K562 (cell line): Measurements from ENCODE around the gene DUSP19. TPM values are rescaled to one million over a fixed set of nuclear protein-coding genes. Genes with fewer than 3 reads are reported as not detected.

Source experiments
- ATAC-seq: fragments of 200-7000 bp; cut with Tn5 transposase; 3 replicates; pipeline ENCODE4 v1.9.1; 2020; ENCODE audit warnings: moderate library complexity
- BruUV-seq: library from RNA; stranded (reverse); fragments of 400-500 nt; replicated peaks from 2 replicates; lab custom pipeline; 2021; lab: Mats Ljungman, UMichigan
- CTCF ChIA-PET: fragments of 300-600 bp; formaldehyde crosslinking; extraction: SDS; loops from one replicate; lab custom pipeline; 2021; ENCODE audit warnings: low intra/inter-chr PET ratio; lab: Yijun Ruan, JAX
- POLR2A ChIA-PET: fragments of 300-600, 350-650 bp; sonication (Branson Sonifier 250); formaldehyde crosslinking; extraction: SDS; loops from one replicate; lab custom pipeline; 2021; ENCODE audit warnings: antibody characterized with exemption, inconsistent platforms; lab: Yijun Ruan, JAX
- DNase-seq, 4 experiments: peaks; one replicate each; pipeline versions ENCODE4 v3.0.0 to v3.0.0-alpha.2; 2011 to 2018; ENCODE audit warnings: low spot score in 3 of 4, mixed read lengths in 3 of 4; ENCODE audit errors: extremely low read depth in 1 of 4
- FAIRE-seq: peaks from 2 replicates; lab custom pipeline; 2011; peaks lifted over from hg19 to GRCh38; lab: Jason Lieb, UNC
- H2AFZ ChIP-seq: 2 replicates; pipeline ENCODE4 v1.6.0; 2011; ENCODE audit warnings: low read depth, low read length, control low read depth, inconsistent platforms
- H3K27ac ChIP-seq: fragments of 200-600 bp; 3 replicates; pipeline ENCODE4 v1.8.0; 2011; ENCODE audit warnings: low read depth, mild to moderate bottlenecking, control low read depth, inconsistent platforms, low read length, moderate library complexity, mixed read lengths; ENCODE audit errors: extremely low read depth
- H3K27me3 ChIP-seq, 2 experiments: fragments of 300-600 bp in 1 of 2; 2 replicates in 1 of 2; 3 replicates in 1 of 2; pipeline versions ENCODE4 v1.6.0 to v1.8.0; 2011; ENCODE audit warnings: inconsistent platforms in 2 of 2, low read length in 2 of 2, mild to moderate bottlenecking in 1 of 2, mixed read lengths in 1 of 2, moderate library complexity in 1 of 2; ENCODE audit not compliant: control insufficient read depth in 2 of 2, insufficient read depth in 2 of 2
- H3K36me3 ChIP-seq: fragments of 300-600 bp; 3 replicates; pipeline ENCODE4 v1.8.0; 2011; ENCODE audit warnings: mild to moderate bottlenecking, low read length, inconsistent platforms; ENCODE audit not compliant: control insufficient read depth, insufficient read depth
- H3K4me1 ChIP-seq, 2 experiments: fragments of 200-600 bp in 1 of 2; replicated peaks in 1 of 2; 2 replicates in 1 of 2; 3 replicates in 1 of 2; pipeline versions ENCODE4 v1.5.1 to v1.8.0; 2011; ENCODE audit warnings: inconsistent platforms in 2 of 2, low read length in 2 of 2, mild to moderate bottlenecking in 1 of 2, mixed read lengths in 1 of 2, moderate library complexity in 1 of 2; ENCODE audit not compliant: control insufficient read depth in 2 of 2, insufficient read depth in 2 of 2
- H3K4me2 ChIP-seq: 2 replicates; pipeline ENCODE4 v1.6.1; 2011; ENCODE audit warnings: low read length, control low read depth, inconsistent platforms, mixed read lengths; ENCODE audit not compliant: insufficient read depth
- H3K4me3 ChIP-seq: fragments of 200-600 bp; sonication (generic), shearing (Covaris generic); 2 replicates; pipeline ENCODE4 v1.5.1; 2016; ENCODE audit warnings: control low read depth, inconsistent platforms
- H3K79me2 ChIP-seq: fragments of 200-600 bp; 3 replicates; pipeline ENCODE4 v1.8.0; 2011; ENCODE audit warnings: low read length, inconsistent platforms; ENCODE audit not compliant: control insufficient read depth, insufficient read depth
- H3K9ac ChIP-seq, 2 experiments: 2 replicates each; pipeline versions ENCODE4 v1.6.0 to v1.6.1; 2011; ENCODE audit warnings: low read depth in 2 of 2, low read length in 2 of 2, control low read depth in 1 of 2, inconsistent platforms in 1 of 2, mild to moderate bottlenecking in 1 of 2, mixed read lengths in 1 of 2; ENCODE audit not compliant: insufficient read depth in 1 of 2
- H3K9me1 ChIP-seq: one replicate; pipeline ENCODE4 v1.6.0; 2011; ENCODE audit warnings: inconsistent platforms, mild to moderate bottlenecking, low read length, moderate library complexity; ENCODE audit not compliant: control insufficient read depth, insufficient read depth
- H3K9me3 ChIP-seq: replicated peaks from 2 replicates; pipeline ENCODE4 v1.5.1; 2011; ENCODE audit warnings: low read depth, low read length, inconsistent platforms; ENCODE audit not compliant: control insufficient read depth, insufficient read depth
- H4K20me1 ChIP-seq: replicated peaks from 2 replicates; pipeline ENCODE4 v1.6.1; 2011; ENCODE audit warnings: low read length, inconsistent platforms, mixed read lengths; ENCODE audit not compliant: control insufficient read depth, insufficient read depth
- CEBPZ ChIP-seq: fragments of 150-350 bp; IDR thresholded peaks from 2 replicates; pipeline ENCODE4 v1.6.1; 2014; ENCODE audit warnings: low read depth, mild to moderate bottlenecking, low read length, borderline replicate concordance
- HES1 ChIP-seq: fragments of 450-650 bp; IDR thresholded peaks from 2 replicates; pipeline ENCODE4 v1.6.1; 2016; ENCODE audit warnings: low read depth, mild to moderate bottlenecking, moderate library complexity
- HMGN3 ChIP-seq: IDR thresholded peaks from 2 replicates; pipeline ENCODE4 v1.6.1; 2011; ENCODE audit warnings: borderline replicate concordance, low read depth, mild to moderate bottlenecking, mixed read lengths, low read length; ENCODE audit not compliant: insufficient read length; ENCODE audit errors: extremely low read depth
- PATZ1 ChIP-seq: fragments of 250-450 bp; sonication (Bioruptor Pico); IDR thresholded peaks from 2 replicates; pipeline ENCODE4 v1.5.0; 2020; ENCODE audit warnings: mild to moderate bottlenecking, borderline replicate concordance
- RERE ChIP-seq: sonication (generic); formaldehyde crosslinking; IDR thresholded peaks from 2 replicates; pipeline ENCODE4 v1.8.0; 2023; ENCODE audit warnings: missing genetic modification reagents, mild to moderate bottlenecking, borderline replicate concordance
- TRIM24 ChIP-seq, 2 experiments: fragments of 450-650 bp; IDR thresholded peaks; 2 replicates each; pipeline ENCODE4 v1.6.1; 2016
- ZNF12 ChIP-seq: sonication (generic); formaldehyde crosslinking; IDR thresholded peaks from 2 replicates; pipeline ENCODE4 v1.4.0; 2020; ENCODE audit warnings: mild to moderate bottlenecking, missing genetic modification reagents
- whole genome bisulfite sequencing: fragments of 100-300 bp; shearing (Covaris generic); methylation state at CpG from one replicate; pipeline ENCODE4 v1.1.6; 2016; ENCODE audit warnings: low coverage, mixed read lengths; ENCODE audit not compliant: insufficient coverage; ENCODE audit errors: missing lambda C conversion rate; 5-methylcytosine and 5-hydroxymethylcytosine counted together
- in situ Hi-C: fragments of 300-500 bp; cut with MboI; formaldehyde crosslinking; loops from 4 replicates; pipeline ENCODE4 v1.15.0; 2018; ENCODE audit warnings: inconsistent platforms, mixed read lengths
- intact Hi-C: fragments of 100-400 bp; cut with micrococcal nuclease; formaldehyde crosslinking; loops from 2 replicates; pipeline ENCODE4 v1.14.2; 2022
- polyA plus RNA-seq, 8 experiments: library from polyadenylated mRNA; depleted of rRNA in 4 of 8; stranded (reverse) in 5 of 8; unstranded in 3 of 8; fragments of >200 nt; fragmentation: Nextera tagmentation in 2 of 8; fragmentation: Illumina TruSeq in 1 of 8; extraction: Ambion mirVana in 2 of 8; extraction: Trizol in 1 of 8; gene quantifications; 2 replicates each; pipeline versions ENCODE4 v1.2.1 to v1.2.3, GENCODE V29; 2011 to 2014; ENCODE audit warnings: inconsistent platforms in 1 of 8, missing spikeins in 1 of 8
- total RNA-seq, 7 experiments: library from RNA; depleted of rRNA in 6 of 7; stranded (reverse); fragments of >200 nt in 6 of 7; fragmentation: Illumina TruSeq in 2 of 7; extraction: Trizol in 2 of 7; gene quantifications; 2 replicates each; pipeline versions ENCODE4 v1.2.1 to v1.2.3, GENCODE V29; 2011 to 2021; ENCODE audit warnings: low replicate concordance in 1 of 7

Gene DUSP19
- total and polyA plus RNA-seq, 9 of the 15 experiments (the other 6 are each of a cell fraction or from before 2014, with no cell fraction given): 1.6 to 6.3 (median 3.1) TPM

GRCh38 chr2:183070942-183071844, 7.4 kb upstream of the DUSP19 start:
- no TSS peak for BruUV-seq
- H3K27ac ChIP-seq: no peak overlapping the region
- H3K79me2 ChIP-seq: no peaks in the 10 kb centered on the region
- H3K27me3 ChIP-seq: no peaks in the 10 kb centered on the region
- ChIA-PET POLR2A (interaction anchor here (0.5 to 1.0 kb wide), 3 partner anchors 8 to 20 kb away, joined by 3 to 5 read pairs (median 3); no protein-coding TSS in a partner anchor), CTCF (no interaction called here)
- 49% methylated on average over 31 of the region's 34 CpGs for WGBS
- no peak overlapping the region for H3K4me3 ChIP-seq
- DNase-seq: peak in 1 of 4 experiments; percentile 58
- peaks cover 0 to 9% of the 10 kb centered on the region in 2 experiments; a peak in 1 of 5 replicates for H3K4me1 ChIP-seq
- FAIRE-seq: peak; percentile 79
- in situ Hi-C loops: no loop called here
- peak overlapping the region; percentile 27 for H2AFZ ChIP-seq
- intact Hi-C loops: no loop called here
- H3K9me1 ChIP-seq: no peaks in the 10 kb centered on the region
- H4K20me1 ChIP-seq: no peaks in the 10 kb centered on the region
- ATAC-seq: peak; percentile 74
- H3K4me2 ChIP-seq: no peak overlapping the region; the same call in 1 of the 2 replicates
- H3K9me3 ChIP-seq: peaks cover 8% of the 10 kb centered on the region
- no peaks in the 10 kb centered on the region for H3K36me3 ChIP-seq
- H3K9ac ChIP-seq: no peak overlapping the region
- TF ChIP-seq CEBPZ: no peak
- TF ChIP-seq HES1: no peak
- no peak for TF ChIP-seq TRIM24 (IDR thresholded peaks at IDR 0.05)
- TF ChIP-seq RERE (CRISPR knock-in tag): no peak
- TF ChIP-seq HMGN3: no peak
- TF ChIP-seq ZNF12 (CRISPR knock-in tag): 0 out of 2 replicates have a peak, but pooled peaks have one; percentile 61
- TF ChIP-seq PATZ1 (CRISPR knock-in tag): no peak
